SH-SY5Y (cell line): ENCODE measurements around the gene ZXDC.

Source experiments
- GATA2 ChIP-seq: IDR thresholded peaks from 2 replicates; pipeline ENCODE4 v1.6.1; 2011; ENCODE audit warnings: mild to moderate bottlenecking, low read depth, low read length
- GATA3 ChIP-seq: IDR thresholded peaks from 2 replicates; pipeline ENCODE4 v1.6.1; 2011; ENCODE audit warnings: low read depth, mild to moderate bottlenecking, low read length, moderate library complexity

ZXDC gene

DNA sequence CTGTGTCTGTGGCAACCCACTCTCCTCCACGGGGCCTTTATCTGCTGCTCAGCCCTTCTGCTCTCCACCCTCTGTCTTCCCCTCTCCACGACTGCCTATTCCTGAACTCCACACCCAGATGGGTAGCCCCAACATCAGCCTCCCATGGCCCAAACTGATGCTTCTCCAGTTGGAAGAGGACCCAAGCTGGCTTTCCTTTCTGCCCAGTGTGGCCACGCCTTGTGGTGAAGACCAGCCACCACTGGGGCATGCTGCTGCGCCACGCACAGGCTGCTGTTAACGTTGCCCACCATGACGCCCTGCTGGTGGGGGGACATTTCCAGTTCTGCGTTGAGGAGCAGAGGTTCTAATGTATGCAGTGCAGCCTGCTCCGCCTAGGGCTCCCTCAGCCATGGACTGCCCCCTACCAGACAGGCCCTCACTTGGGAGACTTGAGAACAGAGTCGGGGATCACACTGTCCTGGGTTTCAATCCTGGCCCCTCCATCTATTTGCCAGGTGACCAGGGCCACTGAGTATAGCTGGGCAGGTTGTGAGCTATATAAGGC, 54.0 kb downstream of the ZXDC start:
- TF ChIP-seq GATA3 (no peak), GATA2 (no peak)

- no peak for TF ChIP-seq GATA3
- TF ChIP-seq GATA2 = no peak
Observed at GRCh38 chr3:126419886-126420786, 55.6 kb downstream of the ZXDC start.

- TF ChIP-seq GATA3 (no peak), GATA2 (no peak)
Observed at GRCh38 chr3:126419151-126419703, 56.5 kb downstream of the ZXDC start.

DNA sequence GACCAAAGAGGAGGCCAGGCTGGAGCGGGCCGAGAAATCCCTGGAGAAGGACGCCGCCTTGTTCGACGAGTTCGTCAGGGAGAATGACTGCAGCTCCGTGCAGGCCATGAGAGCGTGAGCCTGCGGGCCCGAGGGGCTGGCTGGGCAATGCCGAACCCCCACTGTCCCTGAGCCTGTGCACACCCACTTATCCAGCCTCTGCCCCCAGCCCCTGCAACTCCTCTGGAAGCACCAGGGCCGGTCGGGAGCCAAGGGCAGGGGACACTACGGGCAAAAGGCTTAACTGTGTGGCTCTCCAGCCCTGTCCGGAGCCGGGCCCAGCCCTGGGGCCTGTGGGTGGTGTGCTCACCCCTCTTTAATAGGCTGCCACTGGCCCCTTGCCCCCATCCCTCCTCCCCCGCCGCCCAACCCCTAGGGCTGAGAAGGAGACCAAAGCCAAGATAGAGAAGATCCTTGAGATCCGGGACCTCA, 57.0 kb downstream of the ZXDC start:
- TF ChIP-seq GATA3 = no peak
- no peak for TF ChIP-seq GATA2

DNA sequence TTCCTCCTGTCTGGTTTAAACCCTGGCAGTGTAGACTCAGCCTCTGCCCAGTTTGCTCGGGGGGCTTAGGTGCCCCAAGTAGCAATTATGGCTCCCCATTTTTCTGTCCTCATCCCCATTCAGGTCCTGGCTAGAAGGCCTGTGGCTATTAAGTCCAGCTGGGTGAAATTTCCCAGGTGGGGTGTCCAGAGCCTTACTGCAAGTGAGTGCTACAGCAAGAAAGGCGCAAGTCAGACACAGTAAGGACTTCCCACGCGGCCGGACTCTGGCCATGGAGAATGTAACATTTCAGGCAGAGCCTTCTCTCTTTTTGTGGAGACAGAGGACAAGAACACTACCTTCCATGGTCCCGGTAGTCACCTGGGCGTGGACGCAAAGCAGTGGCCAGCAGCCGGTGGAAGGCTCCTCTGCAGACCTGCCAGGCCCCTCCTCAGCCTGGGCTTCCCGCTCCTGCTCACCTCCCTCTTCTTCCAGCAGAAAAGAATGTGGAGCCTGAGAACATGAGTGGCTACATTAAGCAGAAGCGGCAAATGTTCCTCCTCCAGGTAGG, 57.6 kb downstream of the ZXDC start:
- no peak for TF ChIP-seq GATA2
- TF ChIP-seq GATA3 = no peak

DNA sequence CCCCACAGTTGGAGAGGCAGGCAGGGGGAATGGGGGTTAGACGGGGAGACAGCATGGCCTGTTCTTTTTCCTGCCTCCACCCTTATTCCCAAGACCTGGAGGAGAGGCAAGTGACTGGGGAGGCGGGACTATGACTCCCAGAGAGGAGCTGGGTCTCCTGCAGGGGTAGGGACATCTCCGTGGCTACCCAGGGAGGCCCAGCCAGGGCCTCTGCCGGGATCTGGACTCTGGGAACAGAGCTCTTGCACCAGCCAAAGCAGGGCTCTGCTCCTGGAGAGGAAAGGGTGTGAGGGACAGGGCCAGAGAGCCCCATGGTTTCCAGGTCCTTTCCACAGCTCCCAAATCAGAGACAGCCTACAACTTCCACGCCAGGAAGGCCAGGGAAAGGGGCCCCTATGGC, 58.2 kb downstream of the ZXDC start:
- TF ChIP-seq GATA3 = no peak
- TF ChIP-seq GATA2 = no peak

GRCh38 chr3:126416943-126417342, 58.7 kb downstream of the ZXDC start:
- TF ChIP-seq GATA3 (no peak), GATA2 (no peak)

GRCh38 chr3:126415661-126416591, 59.8 kb downstream of the ZXDC start:
- no peak for TF ChIP-seq GATA2
- no peak for TF ChIP-seq GATA3

DNA sequence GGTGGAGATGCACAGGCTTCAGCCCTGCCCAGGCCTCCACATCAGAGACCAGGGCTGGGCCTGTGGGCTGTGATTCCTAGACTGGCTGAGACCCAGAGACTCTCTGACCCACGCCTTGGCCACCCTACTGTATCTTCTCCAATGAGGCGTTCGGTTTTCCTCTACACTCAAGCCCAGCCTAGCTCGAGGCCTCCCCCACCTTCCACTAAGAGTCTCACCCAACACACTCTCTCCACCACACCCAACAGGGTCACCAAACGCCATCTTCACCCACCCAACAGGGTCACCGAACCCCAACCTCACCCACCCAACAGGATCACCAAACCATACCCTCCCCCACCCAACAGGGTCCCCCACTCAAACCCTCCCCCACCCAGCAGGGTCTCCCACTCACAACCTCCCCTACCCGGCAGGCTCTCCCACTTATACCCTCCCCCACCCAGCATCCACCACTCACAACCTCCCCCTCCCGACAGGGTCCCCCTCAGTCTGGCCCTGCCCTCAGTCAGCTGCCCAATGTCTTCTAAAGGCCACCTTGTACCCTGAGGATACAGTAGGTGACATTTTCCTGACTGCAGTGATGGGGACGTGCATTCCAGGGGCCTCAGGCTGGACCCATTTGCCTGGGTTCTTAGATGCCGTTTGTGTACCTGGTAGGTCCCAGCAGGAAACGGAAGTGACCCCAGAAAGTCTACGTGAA, 60.6 kb downstream of the ZXDC start:
- no peak for TF ChIP-seq GATA2
- no peak for TF ChIP-seq GATA3

DNA sequence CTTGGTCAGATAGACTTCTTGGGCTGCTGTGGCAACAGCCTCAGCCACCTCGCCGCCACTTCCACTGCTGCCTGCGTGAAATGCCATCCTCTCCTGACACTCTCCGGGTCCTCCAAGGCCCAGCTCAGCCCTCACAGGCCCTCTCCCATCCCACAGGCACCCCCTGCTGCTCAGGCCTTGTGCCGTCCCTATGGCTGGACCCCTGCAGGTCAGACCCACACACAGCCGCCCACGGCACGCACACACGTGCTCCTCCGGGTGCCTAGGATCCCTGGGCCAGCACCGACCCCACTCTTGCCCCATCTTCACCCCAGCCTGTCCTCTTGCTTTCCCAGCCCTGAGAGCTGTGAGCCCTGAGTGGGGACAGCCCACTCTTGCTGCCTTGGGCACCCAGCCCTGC, 61.3 kb downstream of the ZXDC start:
- TF ChIP-seq GATA3 (no peak), GATA2 (no peak)

GRCh38 chr3:126413693-126414080, 62.0 kb downstream of the ZXDC start:
- TF ChIP-seq GATA3 (no peak), GATA2 (no peak)

GRCh38 chr3:126412841-126413692, 62.6 kb downstream of the ZXDC start:
- TF ChIP-seq GATA3 = no peak
- no peak for TF ChIP-seq GATA2

- TF ChIP-seq GATA2 = no peak
- TF ChIP-seq GATA3 = no peak
Observed at GRCh38 chr3:126408099-126408498, 67.6 kb downstream of the ZXDC start.
